Endothelial cell of umbilical vein (primary cell): ENCODE results near the gene CALY. TPM values are rescaled to one million over a fixed set of nuclear protein-coding genes. Genes with fewer than 3 reads are reported as not detected.

ENCODE experiments used
- BruUV-seq: library from RNA; stranded (reverse); fragments of 400-500 nt; replicated peaks from 2 replicates; lab custom pipeline; 2021; lab: Mats Ljungman, UMichigan
- CTCF ChIA-PET: fragments of 300-600, 350-600 bp; sonication (Branson Sonifier 250); formaldehyde crosslinking; loops from one replicate; lab custom pipeline; 2021; ENCODE audit warnings: antibody characterized with exemption, inconsistent platforms; lab: Charles Lee
- POLR2A ChIA-PET: fragments of 300-600, 350-600 bp; sonication (Branson Sonifier 250); formaldehyde crosslinking; loops from one replicate; lab custom pipeline; 2021; ENCODE audit warnings: antibody characterized with exemption, inconsistent platforms; lab: Charles Lee
- DNase-seq: peaks from one replicate; pipeline ENCODE4 v3.0.0-alpha.2; 2011; ENCODE audit warnings: low read depth, low spot score
- FAIRE-seq: peaks from 2 replicates; lab custom pipeline; 2011; peaks lifted over from hg19 to GRCh38; lab: Jason Lieb, UNC
- H2AFZ ChIP-seq: 2 replicates; pipeline ENCODE4 v1.6.0; 2012; ENCODE audit warnings: low read depth, low read length, control low read depth, inconsistent platforms
- H3K27ac ChIP-seq: 2 replicates; pipeline ENCODE4 v1.5.1; 2011; ENCODE audit warnings: low read depth, mild to moderate bottlenecking, control low read depth, low read length, moderate library complexity; ENCODE audit not compliant: insufficient read depth
- H3K27me3 ChIP-seq, 2 experiments: 2 replicates each; pipeline versions ENCODE4 v1.6.0 to v1.6.1; 2011; ENCODE audit warnings: low read length in 2 of 2, mixed read lengths in 1 of 2; ENCODE audit not compliant: control insufficient read depth in 2 of 2, insufficient read depth in 2 of 2
- H3K36me3 ChIP-seq, 2 experiments: 2 replicates in 1 of 2; 3 replicates in 1 of 2; pipeline ENCODE4 v1.5.1; 2011; ENCODE audit warnings: low read length in 2 of 2, mild to moderate bottlenecking in 1 of 2, moderate library complexity in 1 of 2; ENCODE audit not compliant: control insufficient read depth in 2 of 2, insufficient read depth in 2 of 2; ENCODE audit errors: extremely low read depth in 1 of 2
- H3K4me1 ChIP-seq: 3 replicates; pipeline ENCODE4 v1.5.1; 2011; ENCODE audit warnings: mild to moderate bottlenecking, low read length; ENCODE audit not compliant: control insufficient read depth, insufficient read depth; ENCODE audit errors: extremely low read depth
- H3K4me2 ChIP-seq: 2 replicates; pipeline ENCODE4 v1.6.1; 2011; ENCODE audit warnings: low read length, control low read depth, mixed read lengths; ENCODE audit not compliant: insufficient read depth
- H3K4me3 ChIP-seq, 3 experiments: fragments of 200-600 bp in 1 of 3; sonication (generic), shearing (Covaris generic) in 1 of 3; replicated peaks in 1 of 3; 2 replicates each; pipeline ENCODE4 v1.5.1; 2011 to 2016; ENCODE audit warnings: control low read depth in 3 of 3, low read length in 3 of 3, mild to moderate bottlenecking in 2 of 3, inconsistent platforms in 1 of 3, low read depth in 1 of 3, moderate library complexity in 1 of 3; ENCODE audit not compliant: insufficient read depth in 1 of 3
- H3K79me2 ChIP-seq: 2 replicates; pipeline ENCODE4 v1.6.0; 2012; ENCODE audit warnings: low read length, inconsistent platforms; ENCODE audit not compliant: control insufficient read depth, insufficient read depth
- H3K9ac ChIP-seq: replicated peaks from 2 replicates; pipeline ENCODE3; 2011; ENCODE audit warnings: low read length, control low read depth; ENCODE audit not compliant: insufficient read depth; ENCODE audit errors: extremely low read depth
- H3K9me1 ChIP-seq: replicated peaks from 3 replicates; pipeline ENCODE4 v1.6.0; 2011; ENCODE audit warnings: mild to moderate bottlenecking, low read length; ENCODE audit not compliant: control insufficient read depth, insufficient read depth; ENCODE audit errors: extremely low read depth
- H3K9me3 ChIP-seq: replicated peaks from 2 replicates; pipeline ENCODE4 v1.5.1; 2012; ENCODE audit warnings: low read length, inconsistent platforms; ENCODE audit not compliant: control insufficient read depth, insufficient read depth
- H4K20me1 ChIP-seq: replicated peaks from 2 replicates; pipeline ENCODE3; 2011; ENCODE audit warnings: mild to moderate bottlenecking, low read length; ENCODE audit not compliant: control insufficient read depth, insufficient read depth; ENCODE audit errors: extremely low read depth
- CTCF ChIP-seq, 2 donors: IDR thresholded peaks; 1 replicate in 1 of 2; 2 replicates in 1 of 2; pipeline ENCODE4 v1.5.1; 2011; ENCODE audit warnings: low read length in 2 of 2, mild to moderate bottlenecking in 2 of 2, moderate library complexity in 2 of 2, control low read depth in 1 of 2, inconsistent platforms in 1 of 2, low read depth in 1 of 2; ENCODE audit not compliant: insufficient read depth in 1 of 2; ENCODE audit errors: extremely low read depth in 1 of 2
- EZH2 ChIP-seq: IDR thresholded peaks from 2 replicates; pipeline ENCODE4 v1.6.1; 2012; ENCODE audit warnings: borderline replicate concordance, low read depth, mild to moderate bottlenecking, moderate library complexity, low read length, inconsistent platforms; ENCODE audit not compliant: severe bottlenecking
- GATA2 ChIP-seq: IDR thresholded peaks from 2 replicates; pipeline ENCODE4 v1.7.0; 2011; ENCODE audit warnings: low read depth, mild to moderate bottlenecking, moderate library complexity, mixed read lengths, low read length; ENCODE audit not compliant: insufficient read length, insufficient read depth
- JUN ChIP-seq: IDR thresholded peaks from 2 replicates; pipeline ENCODE4 v1.6.1; 2011; ENCODE audit warnings: borderline replicate concordance, low read depth; ENCODE audit not compliant: insufficient read length, insufficient read depth
- POLR2A ChIP-seq: IDR thresholded peaks from 2 replicates; pipeline ENCODE4 v1.6.1; 2012; ENCODE audit warnings: low read depth, mild to moderate bottlenecking, control low read depth, low read length
- dilution Hi-C: fragments of 300-500 bp; cut with MboI; formaldehyde crosslinking; loops from one replicate; pipeline ENCODE4 v1.15.0; 2019; ENCODE audit warnings: low sequenced_read_pairs; ENCODE audit not compliant: extremely low pct_ligation_motif_present
- intact Hi-C: fragments of 100-400 bp; cut with micrococcal nuclease; formaldehyde crosslinking; loops from one replicate; pipeline ENCODE4 v1.10.0; 2022
- polyA plus RNA-seq, 4 experiments: library from polyadenylated mRNA; depleted of rRNA in 3 of 4; stranded (reverse) in 3 of 4; unstranded in 1 of 4; fragments of >200 nt; gene quantifications; 2 replicates each; pipeline versions ENCODE4 v1.2.1 to v1.2.3, GENCODE V29; 2011 to 2012; ENCODE audit warnings: missing spikeins in 1 of 4
- total RNA-seq: library from RNA; stranded (reverse); gene quantifications from 2 replicates; pipeline ENCODE4 v1.2.3, GENCODE V29; 2021

The CALY gene
- total and polyA plus RNA-seq, 2 donors (not counting 3 experiments of a cell fraction or from before 2014, with no cell fraction given), result not detected

GRCh38 chr10:133326223-133326551 is 10.5 kb downstream of the CALY start:
- H3K9ac ChIP-seq, result no peak overlapping the region
- intact Hi-C loops, result loop anchor here (5.0 kb wide), 2 partner anchors 111 to 384 kb away; partner anchors contain the start of gene CFAP46
- peaks cover 29 to 45% of the 10 kb centered on the region in 2 experiments for H3K27me3 ChIP-seq
- H3K9me1 ChIP-seq, result no peaks in the 10 kb centered on the region
- no peak overlapping the region for H3K4me2 ChIP-seq
- BruUV-seq, result no TSS peak
- no peak for TF ChIP-seq GATA2
- no peak for TF ChIP-seq CTCF (IDR thresholded peaks at IDR 0.05; ENCODE audit: extremely low read depth in 1 of 2, insufficient read depth in 1 of 2, low read depth in 1 of 2, low read length in 2 of 2)
- TF ChIP-seq EZH2, result no peak
- POLR2A ChIA-PET, result no interaction called here
- no peak overlapping the region for H3K4me3 ChIP-seq
- CTCF ChIA-PET, result no interaction called here
- dilution Hi-C loops, result no loop called here
- no peaks in the 10 kb centered on the region for H3K36me3 ChIP-seq
- no peaks in the 10 kb centered on the region for H3K9me3 ChIP-seq
- no peak overlapping the region for H2AFZ ChIP-seq
- FAIRE-seq (no peak), DNase-seq (no peak)
- no peaks in the 10 kb centered on the region for H3K79me2 ChIP-seq
- no peak overlapping the region for H3K27ac ChIP-seq
- H4K20me1 ChIP-seq, result no peaks in the 10 kb centered on the region
- peaks cover 2% of the 10 kb centered on the region for H3K4me1 ChIP-seq

GRCh38 chr10:133325440-133326222 is 11.1 kb downstream of the CALY start:
- no peak overlapping the region for H3K27ac ChIP-seq
- ChIA-PET CTCF (interaction anchor here (1.7 kb wide), 1 partner anchor 11 kb away, joined by 13 read pairs; no protein-coding TSS in a partner anchor), POLR2A (no interaction called here)
- DNase-seq, result no peak
- H3K27me3 ChIP-seq, result peaks cover 29 to 40% of the 10 kb centered on the region in 2 experiments
- no peak overlapping the region for H3K4me2 ChIP-seq
- no TSS peak for BruUV-seq
- H2AFZ ChIP-seq, result no peak overlapping the region
- dilution Hi-C loops (no loop called here), intact Hi-C loops (loop anchor here (5.0 kb wide), 2 partner anchors 112 to 383 kb away; partner anchors contain the start of gene CFAP46)
- FAIRE-seq, result no peak
- H3K9me1 ChIP-seq, result no peaks in the 10 kb centered on the region
- H3K9me3 ChIP-seq, result no peaks in the 10 kb centered on the region
- peak overlapping the region in 1 of 3 experiments; percentile 15 for H3K4me3 ChIP-seq
- TF ChIP-seq JUN, result no peak
- TF ChIP-seq EZH2, result peak; percentile 99
- TF ChIP-seq POLR2A, result no peak
- no peaks in the 10 kb centered on the region for H3K79me2 ChIP-seq
- peaks cover 2% of the 10 kb centered on the region for H3K4me1 ChIP-seq
- H4K20me1 ChIP-seq, result no peaks in the 10 kb centered on the region
- H3K9ac ChIP-seq, result no peak overlapping the region
- no peaks in the 10 kb centered on the region for H3K36me3 ChIP-seq
